ENCODE data around the gene GYS2. TPM values are rescaled to one million over a fixed set of nuclear protein-coding genes. Genes with fewer than 3 reads are reported as not detected.

GYS2 gene
- total and polyA plus RNA-seq, 4 donors, result 15.5 to 86.8 (median 34.1) TPM

GRCh38 chr12:21613931-21614330, 9.3 kb upstream of the GYS2 start:
- no peak for DNase-seq (ENCODE audit: low spot score)
- no peak overlapping the region for H3K27ac ChIP-seq (ENCODE audit: low read depth in 1 of 2, low read length in 2 of 2)
- H3K36me3 ChIP-seq (ENCODE audit: control insufficient read depth in 4 of 4, insufficient read depth in 3 of 4, low read depth in 1 of 4, low read length in 3 of 4), result no peaks in the 10 kb centered on the region
- H3K4me1 ChIP-seq (ENCODE audit: control insufficient read depth in 4 of 4, insufficient read depth in 4 of 4, low read length in 3 of 4), result peaks cover 3 to 11% (median 9%) of the 10 kb centered on the region in 4 donors
- no peaks in the 10 kb centered on the region for H3K9me3 ChIP-seq (ENCODE audit: control insufficient read depth in 4 of 4, low read length in 3 of 4)
- 22% methylated on average over 2 of the region's 2 CpGs for WGBS
- no peak overlapping the region for H3K4me3 ChIP-seq (ENCODE audit: low read depth in 1 of 3, low read length in 3 of 3)
- H3K9ac ChIP-seq (ENCODE audit: low read depth in 1 of 2, low read length in 2 of 2), result no peak overlapping the region
- no peaks in the 10 kb centered on the region for H3K27me3 ChIP-seq (ENCODE audit: control insufficient read depth in 4 of 4, insufficient read depth in 4 of 4, low read length in 3 of 4)
- TF ChIP-seq RAD21 (IDR thresholded peaks at IDR 0.05) (peak; percentile 31 to 68), YY1 (IDR thresholded peaks at IDR 0.05) (peak; percentile 24), JUND (IDR thresholded peaks at IDR 0.05) (peak in 1 of 2 donors; percentile 32), RXRA (IDR thresholded peaks at IDR 0.05) (peak; percentile 42 to 46), CTCF (IDR thresholded peaks at IDR 0.05; ENCODE audit: low read depth, low read length, missing input control) (peak; percentile 56), NR2F2 (IDR thresholded peaks at IDR 0.05) (peak; percentile 24), HNF4A (conservative IDR thresholded peaks at IDR 0.05) (peak; percentile 29 to 38), FOXA2 (IDR thresholded peaks at IDR 0.05) (no peak), TAF1 (conservative IDR thresholded peaks at IDR 0.05) (no peak)
- TF ChIP-seq, protein P1, sequence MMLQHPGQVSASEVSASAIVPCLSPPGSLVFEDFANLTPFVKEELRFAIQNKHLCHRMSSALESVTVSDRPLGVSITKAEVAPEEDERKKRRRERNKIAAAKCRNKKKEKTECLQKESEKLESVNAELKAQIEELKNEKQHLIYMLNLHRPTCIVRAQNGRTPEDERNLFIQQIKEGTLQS (IDR thresholded peaks at IDR 0.05), result peak; percentile 65

DNA sequence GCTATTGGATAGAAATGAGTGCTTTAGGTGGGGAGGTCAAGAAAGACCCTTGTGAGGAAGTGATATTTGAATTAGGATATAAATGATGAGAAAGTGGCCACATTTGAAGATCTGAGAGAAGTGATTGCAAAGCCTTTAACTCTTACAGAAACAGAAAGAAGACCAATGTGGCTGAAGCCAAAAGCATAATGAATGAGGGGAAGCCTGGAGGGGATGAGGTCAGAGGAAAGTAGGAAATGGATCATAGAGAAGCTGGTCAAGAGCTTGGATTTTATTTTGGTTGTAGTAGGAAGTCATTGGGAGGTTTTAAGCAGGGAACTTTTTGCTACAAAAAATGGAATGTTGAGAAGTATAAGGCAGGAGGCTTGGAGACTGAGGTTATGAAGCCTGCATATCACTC, 3.5 kb upstream of the GYS2 start:
- peaks cover 0 to 7% (median 4%) of the 10 kb centered on the region in 4 donors for H3K4me1 ChIP-seq (ENCODE audit: control insufficient read depth in 4 of 4, insufficient read depth in 4 of 4, low read length in 3 of 4)
- no peak overlapping the region for H3K27ac ChIP-seq (ENCODE audit: low read depth in 1 of 2, low read length in 2 of 2)
- no peak overlapping the region for H3K9ac ChIP-seq (ENCODE audit: low read depth in 1 of 2, low read length in 2 of 2)
- no peak for TF ChIP-seq FOXA2 (IDR thresholded peaks at IDR 0.05)
- TF ChIP-seq GABPA (IDR thresholded peaks at IDR 0.05 in 1 of 2, conservative IDR thresholded peaks at IDR 0.05 in 1 of 2), result no peak
- no peak for TF ChIP-seq EGR1 (IDR thresholded peaks at IDR 0.05; ENCODE audit: low read depth in 2 of 2)
- DNase-seq (ENCODE audit: low spot score), result no peak
- H3K27me3 ChIP-seq (ENCODE audit: control insufficient read depth in 4 of 4, insufficient read depth in 4 of 4, low read length in 3 of 4), result no peaks in the 10 kb centered on the region
- no peaks in the 10 kb centered on the region for H3K36me3 ChIP-seq (ENCODE audit: control insufficient read depth in 4 of 4, insufficient read depth in 3 of 4, low read depth in 1 of 4, low read length in 3 of 4)
- no peak overlapping the region for H3K4me3 ChIP-seq (ENCODE audit: low read depth in 1 of 3, low read length in 3 of 3)
- no peaks in the 10 kb centered on the region for H3K9me3 ChIP-seq (ENCODE audit: control insufficient read depth in 4 of 4, low read length in 3 of 4)

DNA sequence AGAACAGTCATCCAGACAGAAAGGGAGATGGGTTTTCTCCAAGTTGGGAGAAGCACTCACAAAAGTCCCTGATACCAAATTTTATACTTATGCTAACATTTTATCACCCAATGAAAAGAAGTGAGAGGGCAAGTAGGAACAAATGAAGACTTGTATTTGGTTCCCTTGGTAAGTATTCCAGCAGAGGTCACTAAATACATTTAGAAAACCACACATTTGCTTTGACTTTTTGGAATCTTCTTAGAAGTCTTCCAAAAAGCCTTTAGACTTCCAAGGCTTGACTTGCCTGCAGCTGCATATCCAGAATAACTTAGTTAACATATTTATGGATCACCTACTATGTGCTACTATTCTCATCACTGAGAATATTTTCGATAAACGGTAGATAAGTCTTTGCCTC, 3.1 kb upstream of the GYS2 start:
- H3K36me3 ChIP-seq (ENCODE audit: control insufficient read depth in 4 of 4, insufficient read depth in 3 of 4, low read depth in 1 of 4, low read length in 3 of 4), result no peaks in the 10 kb centered on the region
- H3K4me1 ChIP-seq (ENCODE audit: control insufficient read depth in 4 of 4, insufficient read depth in 4 of 4, low read length in 3 of 4), result peaks cover 0 to 7% (median 4%) of the 10 kb centered on the region in 4 donors
- TF ChIP-seq RAD21 (IDR thresholded peaks at IDR 0.05) (peak; percentile 80), EGR1 (IDR thresholded peaks at IDR 0.05; ENCODE audit: low read depth in 2 of 2) (no peak), CTCF (IDR thresholded peaks at IDR 0.05; ENCODE audit: low read depth, low read length, missing input control) (peak; percentile 42)
- 47% methylated on average over 2 of the region's 2 CpGs for WGBS
- H3K4me3 ChIP-seq (ENCODE audit: low read depth in 1 of 3, low read length in 3 of 3), result no peak overlapping the region
- no peak overlapping the region for H3K9ac ChIP-seq (ENCODE audit: low read depth in 1 of 2, low read length in 2 of 2)
- no peak overlapping the region for H3K27ac ChIP-seq (ENCODE audit: low read depth in 1 of 2, low read length in 2 of 2)
- H3K27me3 ChIP-seq (ENCODE audit: control insufficient read depth in 4 of 4, insufficient read depth in 4 of 4, low read length in 3 of 4), result no peaks in the 10 kb centered on the region
- H3K9me3 ChIP-seq (ENCODE audit: control insufficient read depth in 4 of 4, low read length in 3 of 4), result no peaks in the 10 kb centered on the region
- no peak for DNase-seq (ENCODE audit: low spot score)

All from liver (tissue), 9 donors.